Measurements from ENCODE around the gene MAGIX. TPM values are rescaled to one million over a fixed set of nuclear protein-coding genes. Genes with fewer than 3 reads are reported as not detected.

Gene MAGIX
- total and polyA plus RNA-seq, 2 experiments from 2014 or later = 3.2 to 6.8 TPM

DNA sequence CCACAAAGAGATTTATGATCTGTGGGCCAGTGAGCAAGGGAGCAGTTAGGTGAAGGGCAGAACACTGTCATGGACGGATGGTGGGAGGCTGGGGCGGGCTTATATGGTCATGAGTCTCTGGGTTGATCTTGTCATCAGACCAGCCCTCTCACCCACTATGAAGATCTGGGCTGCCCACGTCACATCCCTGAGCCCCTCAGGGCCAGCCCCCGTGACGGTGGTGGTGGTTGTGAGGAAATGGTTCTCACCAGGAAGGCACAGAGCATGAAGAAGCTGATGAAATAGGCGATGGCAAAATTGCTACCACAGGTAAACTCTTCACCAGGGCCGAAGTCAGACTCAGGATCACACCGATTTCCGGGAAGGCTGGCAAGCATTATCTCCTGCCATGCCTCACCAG lies 48.5 kb downstream of the MAGIX start:
- Histone ChIP-seq H3K4me1 (ENCODE audit: low read depth) (no peaks in the 10 kb centered on the region), H3K36me3 (no peaks in the 10 kb centered on the region), H3K27ac (no peak overlapping the region), H3K9me3 (ENCODE audit: low read depth) (no peaks in the 10 kb centered on the region), H3K4me3 (no peak overlapping the region), H3K27me3 (no peaks in the 10 kb centered on the region)
- DNase-seq (ENCODE audit: low read depth in 1 of 2, low spot score in 1 of 2) = no peak
- no peak for TF ChIP-seq CTCF (IDR thresholded peaks at IDR 0.05; ENCODE audit: low read depth, low read length)

GRCh38 chrX:49212209-49212608 lies 49.7 kb downstream of the MAGIX start:
- Histone ChIP-seq H3K27me3 (no peaks in the 10 kb centered on the region), H3K4me3 (no peak overlapping the region), H3K36me3 (no peaks in the 10 kb centered on the region), H3K4me1 (ENCODE audit: low read depth) (no peaks in the 10 kb centered on the region), H3K27ac (no peak overlapping the region), H3K9me3 (ENCODE audit: low read depth) (no peaks in the 10 kb centered on the region)
- no peak for DNase-seq (ENCODE audit: low read depth in 1 of 2, low spot score in 1 of 2)
- TF ChIP-seq CTCF (IDR thresholded peaks at IDR 0.05; ENCODE audit: low read depth, low read length) = no peak

- no peak for TF ChIP-seq CTCF (IDR thresholded peaks at IDR 0.05; ENCODE audit: low read depth, low read length)
Measured at GRCh38 chrX:49212861-49213260, 50.3 kb downstream of the MAGIX start.

GRCh38 chrX:49214416-49214815 lies 51.9 kb downstream of the MAGIX start:
- no peaks in the 10 kb centered on the region for H3K27me3 ChIP-seq
- H3K4me3 ChIP-seq = no peak overlapping the region
- H3K27ac ChIP-seq = no peak overlapping the region
- DNase-seq (ENCODE audit: low read depth in 1 of 2, low spot score in 1 of 2) = no peak
- no peaks in the 10 kb centered on the region for H3K36me3 ChIP-seq
- no peaks in the 10 kb centered on the region for H3K4me1 ChIP-seq (ENCODE audit: low read depth)
- TF ChIP-seq CTCF (IDR thresholded peaks at IDR 0.05; ENCODE audit: low read depth, low read length) = no peak
- no peaks in the 10 kb centered on the region for H3K9me3 ChIP-seq (ENCODE audit: low read depth)

More at GRCh38 chrX:49212861-49213260, 50.3 kb downstream of the MAGIX start:
- Histone ChIP-seq H3K27ac (no peak overlapping the region), H3K27me3 (no peaks in the 10 kb centered on the region), H3K9me3 (ENCODE audit: low read depth) (no peaks in the 10 kb centered on the region), H3K36me3 (no peaks in the 10 kb centered on the region), H3K4me1 (ENCODE audit: low read depth) (no peaks in the 10 kb centered on the region), H3K4me3 (no peak overlapping the region)
- DNase-seq (ENCODE audit: low read depth in 1 of 2, low spot score in 1 of 2) = no peak

DNA sequence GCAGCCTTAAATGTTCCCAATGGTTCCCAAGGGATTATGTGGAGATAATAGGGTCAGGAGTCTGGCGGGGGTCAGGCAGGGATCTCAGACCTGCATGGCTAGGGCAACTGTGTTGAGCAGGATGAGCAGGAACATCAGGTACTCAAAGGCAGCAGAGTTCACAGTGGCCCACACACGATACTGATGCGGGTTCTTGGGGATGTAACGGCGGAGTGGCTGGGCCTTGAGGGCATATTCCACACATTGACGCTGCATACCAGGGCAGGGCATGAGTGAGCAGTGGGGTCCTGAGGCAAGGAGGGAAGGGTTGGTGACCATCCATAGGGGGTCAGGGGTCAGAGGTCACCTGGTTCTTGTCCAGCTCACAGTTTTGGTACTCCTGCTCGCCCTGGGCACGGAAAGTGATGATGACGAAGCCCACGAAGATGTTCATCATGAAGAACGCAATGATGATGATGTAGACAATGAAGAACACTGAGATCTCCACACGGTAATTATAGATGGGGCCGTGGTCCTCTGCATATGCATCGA lies 52.5 kb downstream of the MAGIX start:
- no peaks in the 10 kb centered on the region for H3K4me1 ChIP-seq (ENCODE audit: low read depth)
- no peaks in the 10 kb centered on the region for H3K36me3 ChIP-seq
- no peak for DNase-seq (ENCODE audit: low read depth in 1 of 2, low spot score in 1 of 2)
- no peak overlapping the region for H3K4me3 ChIP-seq
- TF ChIP-seq CTCF (IDR thresholded peaks at IDR 0.05; ENCODE audit: low read depth, low read length) = no peak
- no peaks in the 10 kb centered on the region for H3K27me3 ChIP-seq
- H3K27ac ChIP-seq = no peak overlapping the region
- no peaks in the 10 kb centered on the region for H3K9me3 ChIP-seq (ENCODE audit: low read depth)

Other genes with a start within 250 kb of the MAGIX start
- gene PIM2, start 243.7 kb upstream of the MAGIX start, total RNA-seq = 18.5 and 25.2 TPM in 2 replicates
- 20.7 and 38.4 TPM in 2 replicates for gene PIM2, start 243.7 kb upstream of the MAGIX start, polyA plus RNA-seq
- gene OTUD5, start 205.2 kb upstream of the MAGIX start, total RNA-seq = 40.2 and 56.6 TPM in 2 replicates
- 47.8 and 55.6 TPM in 2 replicates for gene OTUD5, start 205.2 kb upstream of the MAGIX start, polyA plus RNA-seq
- gene KCND1, start 190.9 kb upstream of the MAGIX start, total RNA-seq = 1.1 and 2.6 TPM in 2 replicates
- 2.3 and 3.1 TPM in 2 replicates for gene KCND1, start 190.9 kb upstream of the MAGIX start, polyA plus RNA-seq
- 34.7 and 67.3 TPM in 2 replicates for gene GRIPAP1, start 160.5 kb upstream of the MAGIX start, total RNA-seq
- gene GRIPAP1, start 160.5 kb upstream of the MAGIX start, polyA plus RNA-seq = 44.8 and 65.4 TPM in 2 replicates
- gene TFE3, start 119.4 kb upstream of the MAGIX start, total RNA-seq = 30.0 and 55.0 TPM in 2 replicates
- gene TFE3, start 119.4 kb upstream of the MAGIX start, polyA plus RNA-seq = 32.1 and 40.9 TPM in 2 replicates
- 6.2 and 7.8 TPM in 2 replicates for gene CCDC120, start 103.8 kb upstream of the MAGIX start, total RNA-seq
- gene CCDC120, start 103.8 kb upstream of the MAGIX start, polyA plus RNA-seq = 5.4 and 10.8 TPM in 2 replicates
- 22.9 and 30.3 TPM in 2 replicates for gene PRAF2, start 88.8 kb upstream of the MAGIX start, total RNA-seq
- gene PRAF2, start 88.8 kb upstream of the MAGIX start, polyA plus RNA-seq = 56.2 and 76.7 TPM in 2 replicates
- gene WDR45, start 82.9 kb upstream of the MAGIX start, total RNA-seq = 51.4 and 54.6 TPM in 2 replicates
- 58.6 and 62.3 TPM in 2 replicates for gene WDR45, start 82.9 kb upstream of the MAGIX start, polyA plus RNA-seq
- gene GPKOW, start 39.0 kb upstream of the MAGIX start, total RNA-seq = 37.3 and 38.4 TPM in 2 replicates
- gene GPKOW, start 39.0 kb upstream of the MAGIX start, polyA plus RNA-seq = 23.2 and 28.7 TPM in 2 replicates
- 8.3 and 12.4 TPM in 2 replicates for gene PLP2, start 9.1 kb downstream of the MAGIX start, total RNA-seq
- gene PLP2, start 9.1 kb downstream of the MAGIX start, polyA plus RNA-seq = 34.6 and 41.2 TPM in 2 replicates
- 10.5 and 16.5 TPM in 2 replicates for gene PRICKLE3, start 23.6 kb downstream of the MAGIX start, total RNA-seq
- 8.1 and 10.9 TPM in 2 replicates for gene PRICKLE3, start 23.6 kb downstream of the MAGIX start, polyA plus RNA-seq
- 0.45 and 1.8 TPM in 2 replicates for gene SYP, start 37.4 kb downstream of the MAGIX start, total RNA-seq
- 1.1 and 1.3 TPM in 2 replicates for gene SYP, start 37.4 kb downstream of the MAGIX start, polyA plus RNA-seq
- gene CACNA1F, start 70.6 kb downstream of the MAGIX start, total RNA-seq = 0.45 and 1.0 TPM in 2 replicates
- gene CACNA1F, start 70.6 kb downstream of the MAGIX start, polyA plus RNA-seq = 0.02 and 1.5 TPM in 2 replicates
- gene CCDC22, start 72.7 kb downstream of the MAGIX start, total RNA-seq = 18.3 and 21.2 TPM in 2 replicates
- gene CCDC22, start 72.7 kb downstream of the MAGIX start, polyA plus RNA-seq = 16.1 and 18.9 TPM in 2 replicates
- gene FOXP3, start 102.0 kb downstream of the MAGIX start, total RNA-seq = 0.07 and 0.18 TPM in 2 replicates
- 0.59 TPM in 1 of 2 replicates, not detected in the other for gene FOXP3, start 102.0 kb downstream of the MAGIX start, polyA plus RNA-seq
- gene PPP1R3F, start 107.0 kb downstream of the MAGIX start, total RNA-seq = 32.6 and 36.0 TPM in 2 replicates
- gene PPP1R3F, start 107.0 kb downstream of the MAGIX start, polyA plus RNA-seq = 24.4 and 28.3 TPM in 2 replicates
- not detected in 2 replicates for gene GAGE10, start 140.9 kb downstream of the MAGIX start, total RNA-seq
- 1.0 TPM in 1 of 2 replicates, not detected in the other for gene GAGE10, start 140.9 kb downstream of the MAGIX start, polyA plus RNA-seq
- not detected in 2 replicates for gene GAGE12J, start 159.3 kb downstream of the MAGIX start, total RNA-seq
- not detected in 2 replicates for gene GAGE12J, start 159.3 kb downstream of the MAGIX start, polyA plus RNA-seq
- not detected in 2 replicates for gene GAGE13, start 168.8 kb downstream of the MAGIX start, total RNA-seq
- gene GAGE13, start 168.8 kb downstream of the MAGIX start, polyA plus RNA-seq = 0.38 TPM in 1 of 2 replicates, not detected in the other